ENCODE measurements around the gene MAPKAP1.

The MAPKAP1 gene

GRCh38 chr9:125609744-125610143, 97.3 kb downstream of the MAPKAP1 start:
- Histone ChIP-seq H3K4me1 (ENCODE audit: insufficient read depth, poor library complexity, severe bottlenecking) (no peaks in the 10 kb centered on the region), H3K36me3 (ENCODE audit: low read depth) (no peaks in the 10 kb centered on the region), H3K4me3 (ENCODE audit: severe bottlenecking) (no peak overlapping the region), H3K9me3 (ENCODE audit: severe bottlenecking) (no peaks in the 10 kb centered on the region), H3K27ac (ENCODE audit: poor library complexity, severe bottlenecking) (no peak overlapping the region), H3K27me3 (ENCODE audit: insufficient read depth, poor library complexity, severe bottlenecking) (no peaks in the 10 kb centered on the region)
- ATAC-seq (ENCODE audit: low read depth) (no peak), DNase-seq (ENCODE audit: low spot score) (no peak)
- no peak for TF ChIP-seq CTCF (IDR thresholded peaks at IDR 0.05; ENCODE audit: poor library complexity, severe bottlenecking)

- ATAC-seq (ENCODE audit: low read depth) = no peak
- Histone ChIP-seq H3K4me3 (ENCODE audit: severe bottlenecking) (no peak overlapping the region), H3K4me1 (ENCODE audit: insufficient read depth, poor library complexity, severe bottlenecking) (no peaks in the 10 kb centered on the region), H3K27me3 (ENCODE audit: insufficient read depth, poor library complexity, severe bottlenecking) (no peaks in the 10 kb centered on the region), H3K36me3 (ENCODE audit: low read depth) (no peaks in the 10 kb centered on the region), H3K27ac (ENCODE audit: poor library complexity, severe bottlenecking) (no peak overlapping the region), H3K9me3 (ENCODE audit: severe bottlenecking) (no peaks in the 10 kb centered on the region)
- TF ChIP-seq CTCF (IDR thresholded peaks at IDR 0.05; ENCODE audit: poor library complexity, severe bottlenecking) = no peak
- DNase-seq (ENCODE audit: low spot score) = no peak
Observed at GRCh38 chr9:125608489-125609224, 98.4 kb downstream of the MAPKAP1 start.

GRCh38 chr9:125604196-125604595, 102.8 kb downstream of the MAPKAP1 start:
- H3K9me3 ChIP-seq (ENCODE audit: severe bottlenecking) = no peaks in the 10 kb centered on the region
- no peaks in the 10 kb centered on the region for H3K4me1 ChIP-seq (ENCODE audit: insufficient read depth, poor library complexity, severe bottlenecking)
- DNase-seq (ENCODE audit: low spot score) = no peak
- TF ChIP-seq CTCF (IDR thresholded peaks at IDR 0.05; ENCODE audit: poor library complexity, severe bottlenecking) = no peak
- no peaks in the 10 kb centered on the region for H3K36me3 ChIP-seq (ENCODE audit: low read depth)
- no peak overlapping the region for H3K27ac ChIP-seq (ENCODE audit: poor library complexity, severe bottlenecking)
- ATAC-seq (ENCODE audit: low read depth) = no peak
- H3K27me3 ChIP-seq (ENCODE audit: insufficient read depth, poor library complexity, severe bottlenecking) = no peaks in the 10 kb centered on the region
- H3K4me3 ChIP-seq (ENCODE audit: severe bottlenecking) = no peak overlapping the region

GRCh38 chr9:125603478-125604021, 103.5 kb downstream of the MAPKAP1 start:
- no peaks in the 10 kb centered on the region for H3K36me3 ChIP-seq (ENCODE audit: low read depth)
- no peak for ATAC-seq (ENCODE audit: low read depth)
- no peak overlapping the region for H3K4me3 ChIP-seq (ENCODE audit: severe bottlenecking)
- H3K27me3 ChIP-seq (ENCODE audit: insufficient read depth, poor library complexity, severe bottlenecking) = no peaks in the 10 kb centered on the region
- DNase-seq (ENCODE audit: low spot score) = no peak
- no peaks in the 10 kb centered on the region for H3K9me3 ChIP-seq (ENCODE audit: severe bottlenecking)
- no peak overlapping the region for H3K27ac ChIP-seq (ENCODE audit: poor library complexity, severe bottlenecking)
- TF ChIP-seq CTCF (IDR thresholded peaks at IDR 0.05; ENCODE audit: poor library complexity, severe bottlenecking) = no peak
- H3K4me1 ChIP-seq (ENCODE audit: insufficient read depth, poor library complexity, severe bottlenecking) = no peaks in the 10 kb centered on the region

GRCh38 chr9:125601961-125602360, 105.0 kb downstream of the MAPKAP1 start:
- ATAC-seq (ENCODE audit: low read depth) (no peak), DNase-seq (ENCODE audit: low spot score) (no peak)
- H3K36me3 ChIP-seq (ENCODE audit: low read depth) = no peaks in the 10 kb centered on the region

More at GRCh38 chr9:125601961-125602360, 105.0 kb downstream of the MAPKAP1 start:
- H3K9me3 ChIP-seq (ENCODE audit: severe bottlenecking) = no peaks in the 10 kb centered on the region
- no peaks in the 10 kb centered on the region for H3K27me3 ChIP-seq (ENCODE audit: insufficient read depth, poor library complexity, severe bottlenecking)
- peak; percentile 22 for TF ChIP-seq CTCF (IDR thresholded peaks at IDR 0.05; ENCODE audit: poor library complexity, severe bottlenecking)
- no peak overlapping the region for H3K27ac ChIP-seq (ENCODE audit: poor library complexity, severe bottlenecking)
- H3K4me3 ChIP-seq (ENCODE audit: severe bottlenecking) = no peak overlapping the region
- no peaks in the 10 kb centered on the region for H3K4me1 ChIP-seq (ENCODE audit: insufficient read depth, poor library complexity, severe bottlenecking)
